Activated T-cell treated with anti-CD3 and anti-CD28 coated beads, Interleukin-2, amount 50 U/mL, for 24 hours (primary cell): ENCODE results near the gene UMPS.

Experiments
- DNase-seq: peaks from one replicate; pipeline ENCODE4 v3.0.0-alpha.2; 2020
- H3K27ac Mint-ChIP-seq: 2 replicates; pipeline ENCODE4 v1.8.0; 2020; ENCODE audit warnings: mild to moderate bottlenecking, mixed read lengths
- H3K27me3 Mint-ChIP-seq: 2 replicates; pipeline ENCODE4 v1.8.0; 2020; ENCODE audit warnings: mixed read lengths
- H3K36me3 Mint-ChIP-seq: 2 replicates; pipeline ENCODE4 v1.8.0; 2020; ENCODE audit warnings: low read depth, mixed read lengths
- H3K4me1 Mint-ChIP-seq: 2 replicates; pipeline ENCODE4 v1.8.0; 2020; ENCODE audit warnings: low read depth, mixed read lengths
- H3K4me3 Mint-ChIP-seq: 2 replicates; pipeline ENCODE4 v1.8.0; 2020; ENCODE audit warnings: mild to moderate bottlenecking, moderate library complexity, mixed read lengths
- H3K9me3 Mint-ChIP-seq: 2 replicates; pipeline ENCODE4 v1.8.0; 2020; ENCODE audit warnings: mixed read lengths

Gene UMPS

GRCh38 chr3:124763644-124764358 is 33.5 kb downstream of the UMPS start:
- no peaks in the 10 kb centered on the region for H3K9me3 Mint-ChIP-seq
- no peaks in the 10 kb centered on the region for H3K36me3 Mint-ChIP-seq
- H3K27me3 Mint-ChIP-seq, result peaks cover 3% of the 10 kb centered on the region
- no peak overlapping the region for H3K27ac Mint-ChIP-seq
- H3K4me3 Mint-ChIP-seq, result no peak overlapping the region
- H3K4me1 Mint-ChIP-seq, result peaks cover 10% of the 10 kb centered on the region
- no peak for DNase-seq

DNA sequence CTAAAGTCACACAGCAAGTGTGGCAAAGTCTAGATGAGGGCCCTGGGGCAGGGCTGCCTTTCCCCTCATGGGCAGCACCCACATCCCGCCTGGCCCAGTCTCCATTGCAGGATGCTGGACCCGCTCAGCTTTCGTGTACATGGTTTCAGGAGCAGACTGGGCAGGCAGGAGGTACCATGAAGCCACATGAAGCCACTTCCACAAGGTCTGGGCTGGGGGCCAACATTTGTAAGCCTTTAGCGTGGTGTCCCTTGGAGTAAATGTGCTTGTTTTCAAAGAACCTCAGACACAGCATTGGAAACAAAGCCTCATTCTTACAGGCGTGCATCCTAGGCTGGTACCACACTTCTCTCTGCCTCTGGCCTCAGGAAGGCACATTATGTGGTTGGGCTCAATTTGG is 34.5 kb downstream of the UMPS start:
- H3K9me3 Mint-ChIP-seq, result no peaks in the 10 kb centered on the region
- peaks cover 6% of the 10 kb centered on the region for H3K4me1 Mint-ChIP-seq
- DNase-seq, result no peak
- no peak overlapping the region for H3K27ac Mint-ChIP-seq
- H3K4me3 Mint-ChIP-seq, result no peak overlapping the region
- H3K27me3 Mint-ChIP-seq, result peaks cover 4% of the 10 kb centered on the region
- no peaks in the 10 kb centered on the region for H3K36me3 Mint-ChIP-seq

DNA sequence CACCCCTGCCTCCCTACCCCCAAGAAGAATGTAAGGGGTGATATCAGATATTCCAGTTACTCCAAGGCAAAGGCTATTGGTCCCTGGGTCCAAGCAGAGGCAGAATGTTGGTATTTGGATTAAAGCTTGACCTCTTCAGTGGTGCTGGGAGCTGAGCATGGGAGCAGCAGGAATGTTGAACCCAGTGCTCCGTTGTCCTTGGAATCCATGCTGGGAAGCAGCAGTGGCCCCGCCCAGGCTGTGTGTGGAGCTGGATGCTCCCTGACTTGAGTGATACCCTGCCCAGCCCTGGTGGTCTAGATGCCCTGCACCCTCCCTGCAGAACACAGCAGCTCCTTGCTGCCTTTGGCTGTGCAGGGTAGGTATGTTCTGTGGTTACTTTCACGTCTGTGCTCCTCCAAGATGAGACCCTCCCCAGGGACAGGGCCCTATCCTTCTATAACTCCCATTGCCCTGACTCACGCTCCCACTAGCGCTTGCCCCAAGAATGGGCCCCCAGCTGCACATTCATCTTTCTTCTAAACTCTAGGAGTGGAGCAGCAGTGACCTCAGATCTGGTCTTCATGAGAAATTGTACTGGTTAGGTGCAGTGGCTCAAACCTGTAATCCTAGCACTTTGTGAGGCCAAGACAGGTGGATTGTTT is 35.1 kb downstream of the UMPS start:
- Mint-ChIP-seq H3K9me3 (no peaks in the 10 kb centered on the region), H3K27ac (no peak overlapping the region), H3K4me1 (peaks cover 6% of the 10 kb centered on the region), H3K4me3 (no peak overlapping the region), H3K36me3 (no peaks in the 10 kb centered on the region), H3K27me3 (peaks cover 9% of the 10 kb centered on the region)
- no peak for DNase-seq

- Mint-ChIP-seq H3K27ac (no peak overlapping the region), H3K36me3 (no peaks in the 10 kb centered on the region), H3K9me3 (no peaks in the 10 kb centered on the region), H3K27me3 (peaks cover 17% of the 10 kb centered on the region), H3K4me3 (no peak overlapping the region), H3K4me1 (peaks cover 4% of the 10 kb centered on the region)
- no peak for DNase-seq
Measured at GRCh38 chr3:124766113-124767095, 36.2 kb downstream of the UMPS start.

DNA sequence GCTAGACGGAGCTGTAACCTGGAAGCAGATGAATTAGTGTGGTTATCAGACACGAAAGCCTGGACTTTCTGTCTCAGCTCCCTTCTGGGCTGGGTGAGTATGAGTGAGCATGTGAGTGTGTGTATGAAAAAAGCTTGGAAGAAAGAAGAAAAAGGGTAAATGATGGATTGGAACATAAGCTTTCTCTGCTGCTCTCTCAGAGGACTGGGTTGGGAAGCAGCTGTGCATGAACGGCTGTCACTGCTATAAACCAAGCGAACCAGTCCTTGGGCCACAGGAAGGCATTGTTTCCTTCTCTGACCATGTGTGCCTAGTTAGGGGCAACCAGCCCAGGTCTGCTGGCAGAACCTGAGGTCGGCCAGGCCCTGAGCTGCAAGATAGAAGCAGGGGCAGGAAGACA is 37.0 kb downstream of the UMPS start:
- no peak overlapping the region for H3K27ac Mint-ChIP-seq
- H3K9me3 Mint-ChIP-seq, result no peaks in the 10 kb centered on the region
- no peak overlapping the region for H3K4me3 Mint-ChIP-seq
- no peaks in the 10 kb centered on the region for H3K36me3 Mint-ChIP-seq
- H3K4me1 Mint-ChIP-seq, result no peaks in the 10 kb centered on the region
- H3K27me3 Mint-ChIP-seq, result peaks cover 23% of the 10 kb centered on the region
- DNase-seq, result no peak

GRCh38 chr3:124767691-124768090 is 37.4 kb downstream of the UMPS start:
- Mint-ChIP-seq H3K27me3 (peaks cover 27% of the 10 kb centered on the region), H3K4me3 (no peak overlapping the region), H3K36me3 (no peaks in the 10 kb centered on the region)

GRCh38 chr3:124768812-124769211 is 38.6 kb downstream of the UMPS start:
- H3K9me3 Mint-ChIP-seq, result no peaks in the 10 kb centered on the region
- no peak for DNase-seq
- H3K4me3 Mint-ChIP-seq, result no peak overlapping the region
- H3K27me3 Mint-ChIP-seq, result peaks cover 35% of the 10 kb centered on the region
- H3K36me3 Mint-ChIP-seq, result no peaks in the 10 kb centered on the region
- H3K27ac Mint-ChIP-seq, result no peak overlapping the region
- no peaks in the 10 kb centered on the region for H3K4me1 Mint-ChIP-seq

More at GRCh38 chr3:124767691-124768090, 37.4 kb downstream of the UMPS start:
- Mint-ChIP-seq H3K4me1 (no peaks in the 10 kb centered on the region), H3K9me3 (no peaks in the 10 kb centered on the region), H3K27ac (no peak overlapping the region)
- no peak for DNase-seq

DNA sequence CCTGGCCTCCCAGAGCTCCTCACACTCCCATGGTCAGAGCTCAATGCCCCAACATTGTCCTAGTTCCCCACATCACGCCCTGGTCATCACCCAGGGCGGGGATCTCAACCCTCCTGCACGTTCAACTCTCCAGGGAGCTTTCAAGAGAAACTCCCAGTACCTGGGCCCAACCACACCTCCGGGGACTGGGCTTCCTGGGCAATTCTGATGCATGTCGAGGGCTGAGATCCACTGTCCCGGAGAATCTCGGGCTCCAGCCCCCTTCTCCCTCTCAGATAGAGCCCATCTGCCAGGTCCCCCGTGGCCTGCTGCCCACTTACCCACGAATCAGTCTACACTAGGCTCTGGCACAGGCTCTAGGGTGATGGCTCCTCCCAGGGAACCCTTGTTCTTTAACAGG is 39.2 kb downstream of the UMPS start:
- Mint-ChIP-seq H3K36me3 (no peaks in the 10 kb centered on the region), H3K27ac (no peak overlapping the region), H3K4me3 (no peak overlapping the region), H3K27me3 (peaks cover 39% of the 10 kb centered on the region), H3K4me1 (no peaks in the 10 kb centered on the region), H3K9me3 (no peaks in the 10 kb centered on the region)
- DNase-seq, result no peak

GRCh38 chr3:124770336-124771082 is 40.3 kb downstream of the UMPS start:
- H3K9me3 Mint-ChIP-seq, result no peaks in the 10 kb centered on the region
- no peaks in the 10 kb centered on the region for H3K4me1 Mint-ChIP-seq
- DNase-seq, result no peak
- H3K27me3 Mint-ChIP-seq, result peaks cover 38% of the 10 kb centered on the region
- no peak overlapping the region for H3K4me3 Mint-ChIP-seq
- no peak overlapping the region for H3K27ac Mint-ChIP-seq
- no peaks in the 10 kb centered on the region for H3K36me3 Mint-ChIP-seq

DNA sequence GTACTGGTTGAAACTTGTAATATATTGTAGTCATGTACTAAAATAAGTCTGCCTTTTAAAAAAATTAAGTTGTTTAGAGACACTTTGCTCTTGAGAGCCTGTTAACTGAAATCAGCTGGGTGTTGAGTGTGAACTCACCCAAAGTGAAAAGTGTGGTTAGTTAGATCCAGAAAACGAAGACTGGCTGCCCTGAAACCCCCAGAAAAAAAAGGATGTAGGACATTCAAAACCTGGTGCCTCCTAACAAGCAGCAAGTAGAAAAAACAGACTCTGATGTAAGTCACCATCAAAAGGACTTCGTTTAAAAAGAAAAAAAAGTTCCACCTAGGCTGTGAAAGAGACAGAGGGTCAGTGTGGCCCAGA is 40.8 kb downstream of the UMPS start:
- Mint-ChIP-seq H3K27me3 (peaks cover 37% of the 10 kb centered on the region), H3K9me3 (no peaks in the 10 kb centered on the region), H3K4me1 (no peaks in the 10 kb centered on the region), H3K4me3 (no peak overlapping the region), H3K36me3 (no peaks in the 10 kb centered on the region), H3K27ac (no peak overlapping the region)
- DNase-seq, result no peak

- no peaks in the 10 kb centered on the region for H3K36me3 Mint-ChIP-seq
- no peak overlapping the region for H3K27ac Mint-ChIP-seq
- H3K4me3 Mint-ChIP-seq, result no peak overlapping the region
- H3K9me3 Mint-ChIP-seq, result no peaks in the 10 kb centered on the region
- H3K4me1 Mint-ChIP-seq, result no peaks in the 10 kb centered on the region
- H3K27me3 Mint-ChIP-seq, result peaks cover 37% of the 10 kb centered on the region
- DNase-seq, result no peak
Measured at GRCh38 chr3:124772081-124772831, 42.0 kb downstream of the UMPS start.

- Mint-ChIP-seq H3K9me3 (no peaks in the 10 kb centered on the region), H3K27me3 (peaks cover 37% of the 10 kb centered on the region), H3K4me3 (no peak overlapping the region), H3K4me1 (no peaks in the 10 kb centered on the region), H3K36me3 (no peaks in the 10 kb centered on the region), H3K27ac (no peak overlapping the region)
- no peak for DNase-seq
Measured at GRCh38 chr3:124773351-124774326, 43.4 kb downstream of the UMPS start.

- H3K4me1 Mint-ChIP-seq, result no peaks in the 10 kb centered on the region
Measured at GRCh38 chr3:124774327-124774718, 44.1 kb downstream of the UMPS start.

More at GRCh38 chr3:124774327-124774718, 44.1 kb downstream of the UMPS start:
- H3K9me3 Mint-ChIP-seq, result no peaks in the 10 kb centered on the region
- peaks cover 37% of the 10 kb centered on the region for H3K27me3 Mint-ChIP-seq
- H3K27ac Mint-ChIP-seq, result no peak overlapping the region
- no peak for DNase-seq
- no peak overlapping the region for H3K4me3 Mint-ChIP-seq
- no peaks in the 10 kb centered on the region for H3K36me3 Mint-ChIP-seq
